ENCODE results near the gene SGF29.
"Not testable (repeated sequence)": the region's sequence is repeated elsewhere in the genome, so short reads cannot be mapped to it uniquely, and the experiment has no call there.

DNA sequence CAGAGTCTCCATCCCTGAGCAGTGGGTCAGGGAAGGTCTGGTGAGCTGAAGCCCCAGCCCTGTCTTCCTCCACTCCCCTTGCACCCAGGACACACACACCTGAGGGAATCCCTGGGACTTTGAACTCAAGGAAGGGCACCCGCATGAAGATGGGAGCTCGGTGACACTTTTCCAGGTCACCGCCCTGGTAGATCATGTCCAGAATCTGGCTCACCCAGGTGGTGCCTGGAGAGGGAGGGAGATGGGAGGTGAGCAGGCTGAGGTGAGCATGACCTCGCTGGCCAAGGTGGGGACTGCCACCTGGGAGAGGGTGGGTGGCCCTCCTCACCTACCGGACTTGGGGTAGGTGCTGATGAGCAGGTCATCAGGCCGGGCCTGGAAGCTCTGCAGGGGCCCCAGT lies 41.7 kb downstream of the SGF29 start:
- TF ChIP-seq, protein P1, sequence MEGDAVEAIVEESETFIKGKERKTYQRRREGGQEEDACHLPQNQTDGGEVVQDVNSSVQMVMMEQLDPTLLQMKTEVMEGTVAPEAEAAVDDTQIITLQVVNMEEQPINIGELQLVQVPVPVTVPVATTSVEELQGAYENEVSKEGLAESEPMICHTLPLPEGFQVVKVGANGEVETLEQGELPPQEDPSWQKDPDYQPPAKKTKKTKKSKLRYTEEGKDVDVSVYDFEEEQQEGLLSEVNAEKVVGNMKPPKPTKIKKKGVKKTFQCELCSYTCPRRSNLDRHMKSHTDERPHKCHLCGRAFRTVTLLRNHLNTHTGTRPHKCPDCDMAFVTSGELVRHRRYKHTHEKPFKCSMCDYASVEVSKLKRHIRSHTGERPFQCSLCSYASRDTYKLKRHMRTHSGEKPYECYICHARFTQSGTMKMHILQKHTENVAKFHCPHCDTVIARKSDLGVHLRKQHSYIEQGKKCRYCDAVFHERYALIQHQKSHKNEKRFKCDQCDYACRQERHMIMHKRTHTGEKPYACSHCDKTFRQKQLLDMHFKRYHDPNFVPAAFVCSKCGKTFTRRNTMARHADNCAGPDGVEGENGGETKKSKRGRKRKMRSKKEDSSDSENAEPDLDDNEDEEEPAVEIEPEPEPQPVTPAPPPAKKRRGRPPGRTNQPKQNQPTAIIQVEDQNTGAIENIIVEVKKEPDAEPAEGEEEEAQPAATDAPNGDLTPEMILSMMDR (IDR thresholded peaks at IDR 0.05; ENCODE audit: low read length), result not testable (repeated sequence)
- not testable (repeated sequence) for TF ChIP-seq EZH2 (optimal IDR thresholded peaks at IDR 0.05; ENCODE audit: low read depth, low read length)
